DND-41 (cell line): ENCODE measurements around the gene TMEM182.
A peak's percentile ranks its signal among the peaks of the same experiment; 100 is the strongest.

Experiments
- ATAC-seq: fragments of 200-7000 bp; cut with Tn5 transposase; 3 replicates; pipeline ENCODE4 v1.9.1; 2021; ENCODE audit warnings: low read depth; ENCODE audit not compliant: insufficient read depth
- DNase-seq: peaks from one replicate; pipeline ENCODE4 v3.0.0-alpha.2; 2020
- H2AFZ ChIP-seq: 2 replicates; pipeline ENCODE4 v1.6.0; 2012; ENCODE audit warnings: low read depth, low read length
- H3K27ac ChIP-seq: 2 replicates; pipeline ENCODE4 v1.5.1; 2012; ENCODE audit warnings: low read length, inconsistent platforms
- H3K27me3 ChIP-seq: fragments of 200-600 bp; sonication (generic); 2 replicates; pipeline ENCODE4 v1.6.0; 2012; ENCODE audit warnings: low read length, mild to moderate bottlenecking, inconsistent platforms; ENCODE audit not compliant: insufficient read depth, poor library complexity
- H3K36me3 ChIP-seq: 2 replicates; pipeline ENCODE4 v1.5.1; 2012; ENCODE audit warnings: low read length, inconsistent platforms; ENCODE audit not compliant: insufficient read depth
- H3K4me1 ChIP-seq: 2 replicates; pipeline ENCODE4 v1.5.1; 2012; ENCODE audit warnings: mild to moderate bottlenecking, low read length; ENCODE audit not compliant: insufficient read depth
- H3K4me2 ChIP-seq: 2 replicates; pipeline ENCODE4 v1.6.0; 2012; ENCODE audit warnings: mild to moderate bottlenecking, moderate library complexity, low read length, inconsistent platforms; ENCODE audit not compliant: insufficient read depth
- H3K4me3 ChIP-seq, 2 experiments: fragments of 200-600 bp in 1 of 2; shearing (Covaris generic) in 1 of 2; 2 replicates each; pipeline ENCODE4 v1.5.1; 2012 to 2016; ENCODE audit warnings: inconsistent platforms in 2 of 2, low read length in 2 of 2, mild to moderate bottlenecking in 2 of 2, low read depth in 1 of 2, moderate library complexity in 1 of 2
- H3K79me2 ChIP-seq: 2 replicates; pipeline ENCODE4 v1.6.0; 2012; ENCODE audit warnings: low read length, inconsistent platforms; ENCODE audit not compliant: insufficient read depth
- H3K9ac ChIP-seq: 2 replicates; pipeline ENCODE4 v1.6.0; 2012; ENCODE audit warnings: low read depth, mild to moderate bottlenecking, inconsistent platforms, low read length, moderate library complexity
- H3K9me3 ChIP-seq: 2 replicates; pipeline ENCODE4 v1.5.1; 2012; ENCODE audit warnings: low read length, moderate library complexity, mild to moderate bottlenecking, inconsistent platforms; ENCODE audit not compliant: insufficient read depth, severe bottlenecking
- H4K20me1 ChIP-seq: 2 replicates; pipeline ENCODE4 v1.6.0; 2012; ENCODE audit warnings: low read length; ENCODE audit not compliant: insufficient read depth
- CTCF ChIP-seq: IDR thresholded peaks from 2 replicates; pipeline ENCODE4 v1.5.1; 2012; ENCODE audit warnings: borderline replicate concordance, low read length, moderate library complexity, mild to moderate bottlenecking; ENCODE audit not compliant: poor library complexity, severe bottlenecking; ENCODE audit errors: extremely low read depth
- EZH2 ChIP-seq: IDR thresholded peaks from 3 replicates; pipeline ENCODE4 v1.6.1; 2012; ENCODE audit warnings: borderline replicate concordance, low read depth, mild to moderate bottlenecking, moderate library complexity, low read length, inconsistent platforms; ENCODE audit not compliant: severe bottlenecking

TMEM182 gene

GRCh38 chr2:102801858-102802699, 40.2 kb downstream of the TMEM182 start:
- Histone ChIP-seq H3K27me3 (no peaks in the 10 kb centered on the region), H3K4me3 (no peak overlapping the region), H2AFZ (no peak overlapping the region), H3K27ac (no peak overlapping the region), H4K20me1 (peaks cover 6% of the 10 kb centered on the region; the same call in 1 of the 2 replicates), H3K9me3 (peaks cover 35% of the 10 kb centered on the region), H3K4me1 (peaks cover 19% of the 10 kb centered on the region), H3K9ac (no peak overlapping the region), H3K4me2 (no peak overlapping the region), H3K36me3 (peaks cover 22% of the 10 kb centered on the region; the same call in 1 of the 2 replicates), H3K79me2 (no peaks in the 10 kb centered on the region)
- DNase-seq, result no peak
- TF ChIP-seq EZH2 (no peak), CTCF (no peak)
- no peak for ATAC-seq

GRCh38 chr2:102803041-102803896, 41.4 kb downstream of the TMEM182 start:
- H3K36me3 ChIP-seq, result peaks cover 19% of the 10 kb centered on the region; the same call in 1 of the 2 replicates
- no peak for TF ChIP-seq CTCF
- TF ChIP-seq EZH2, result no peak
- peak; percentile 40 for DNase-seq

GRCh38 chr2:102803897-102804217, 42.0 kb downstream of the TMEM182 start:
- peaks cover 6% of the 10 kb centered on the region; the same call in 1 of the 2 replicates for H4K20me1 ChIP-seq
- H3K4me2 ChIP-seq, result peak overlapping the region; percentile 29; the same call in 1 of the 2 replicates
- peaks cover 17% of the 10 kb centered on the region; the same call in 1 of the 2 replicates for H3K36me3 ChIP-seq
- peaks cover 35% of the 10 kb centered on the region for H3K9me3 ChIP-seq
- no peaks in the 10 kb centered on the region for H3K79me2 ChIP-seq
- H3K27ac ChIP-seq, result no peak overlapping the region
- H3K27me3 ChIP-seq, result no peaks in the 10 kb centered on the region
- peaks cover 19% of the 10 kb centered on the region for H3K4me1 ChIP-seq
- ATAC-seq (peak; percentile 45; the same call in 2 of the 3 replicates), DNase-seq (no peak)
- TF ChIP-seq CTCF (no peak), EZH2 (no peak)
- H3K9ac ChIP-seq, result no peak overlapping the region
- no peak overlapping the region for H2AFZ ChIP-seq
- no peak overlapping the region for H3K4me3 ChIP-seq

More at GRCh38 chr2:102803041-102803896, 41.4 kb downstream of the TMEM182 start:
- Histone ChIP-seq H3K79me2 (no peaks in the 10 kb centered on the region), H4K20me1 (peaks cover 6% of the 10 kb centered on the region; the same call in 1 of the 2 replicates), H3K27ac (no peak overlapping the region), H3K9me3 (peaks cover 35% of the 10 kb centered on the region), H3K9ac (no peak overlapping the region), H3K4me3 (no peak overlapping the region), H3K4me2 (peak overlapping the region; percentile 30; the same call in 1 of the 2 replicates), H3K4me1 (peaks cover 19% of the 10 kb centered on the region), H3K27me3 (no peaks in the 10 kb centered on the region), H2AFZ (no peak overlapping the region)
- peak; percentile 76 for ATAC-seq
